Esophagus (tissue), 2 donors: Measurements from ENCODE around the gene PCNX2. TPM values are rescaled to one million over a fixed set of nuclear protein-coding genes. Genes with fewer than 3 reads are reported as not detected.
"Not testable (repeated sequence)": the region's sequence is repeated elsewhere in the genome, so short reads cannot be mapped to it uniquely, and the experiment has no call there.

Source experiments
- H3K27ac ChIP-seq, 2 donors: one replicate each; pipeline ENCODE4 v1.5.1; 2013; ENCODE audit warnings: low read depth in 2 of 2, mild to moderate bottlenecking in 2 of 2, inconsistent platforms in 1 of 2, low read length in 1 of 2, moderate library complexity in 1 of 2
- H3K27me3 ChIP-seq, 2 donors: one replicate each; pipeline ENCODE4 v1.6.1; 2013; ENCODE audit warnings: low read length in 2 of 2, control low read depth in 1 of 2, mild to moderate bottlenecking in 1 of 2; ENCODE audit not compliant: insufficient read depth in 2 of 2, control insufficient read depth in 1 of 2
- H3K36me3 ChIP-seq, 2 donors: one replicate each; pipeline ENCODE4 v1.6.1; 2013; ENCODE audit warnings: low read length in 1 of 2; ENCODE audit not compliant: control insufficient read depth in 2 of 2, insufficient read depth in 2 of 2
- H3K4me1 ChIP-seq, 2 donors: one replicate each; pipeline ENCODE4 v1.6.1; 2013; ENCODE audit warnings: low read length in 1 of 2; ENCODE audit not compliant: control insufficient read depth in 2 of 2, insufficient read depth in 2 of 2
- H3K4me3 ChIP-seq, 2 donors: one replicate each; pipeline ENCODE4 v1.5.1; 2013; ENCODE audit warnings: low read length in 2 of 2, mild to moderate bottlenecking in 2 of 2, low read depth in 1 of 2, moderate library complexity in 1 of 2
- H3K9me3 ChIP-seq, 2 donors: one replicate each; pipeline ENCODE4 v1.6.1; 2013; ENCODE audit warnings: mild to moderate bottlenecking in 2 of 2, low read depth in 1 of 2, low read length in 1 of 2, moderate library complexity in 1 of 2; ENCODE audit not compliant: control insufficient read depth in 2 of 2, insufficient read depth in 1 of 2
- WGBS, 2 donors: extraction: QIAGEN DNeasy Blood & Tissue Kit; methylation state at CpG; one replicate each; pipeline ENCODE4 v1.1.7; 2013; 5-methylcytosine and 5-hydroxymethylcytosine counted together
- polyA plus RNA-seq, 2 donors: library from polyadenylated mRNA; stranded (reverse); fragments of 200-250 nt; gene quantifications; one replicate each; pipeline ENCODE4 v1.2.3, GENCODE V29; 2013
- donor health status: healthy with polysubstance abuse.
- donor health status: Bipolar disorder and iron deficiency.

The PCNX2 gene
- polyA plus RNA-seq, 2 donors, result 3.2 to 4.3 TPM

GRCh38 chr1:233086961-233087881 lies 208.3 kb downstream of the PCNX2 start:
- WGBS, 2 donors, result 77 to 78% methylated on average over 11 of the region's 11 CpGs
- Histone ChIP-seq H3K4me3 (no peak overlapping the region), H3K27me3 (no peaks in the 10 kb centered on the region), H3K4me1 (no peaks in the 10 kb centered on the region), H3K9me3 (no peaks in the 10 kb centered on the region), H3K27ac (no peak overlapping the region), H3K36me3 (no peaks in the 10 kb centered on the region)

- no peak overlapping the region for H3K4me3 ChIP-seq
- no peaks in the 10 kb centered on the region for H3K36me3 ChIP-seq
- WGBS, 2 donors, result 60 to 73% methylated on average over 3 of the region's 3 CpGs
- H3K27me3 ChIP-seq, result no peaks in the 10 kb centered on the region
- H3K27ac ChIP-seq, result no peak overlapping the region
- H3K9me3 ChIP-seq, result no peaks in the 10 kb centered on the region
- peaks cover 0 to 4% of the 10 kb centered on the region in 2 donors for H3K4me1 ChIP-seq
These were observed 210.0 kb downstream of the PCNX2 start for GRCh38 chr1:233085566-233085965.

GRCh38 chr1:233082778-233083550 lies 212.6 kb downstream of the PCNX2 start:
- WGBS, 2 donors, result 87 to 91% methylated on average over 12 of the region's 12 CpGs
- Histone ChIP-seq H3K27ac (no peak overlapping the region), H3K4me3 (no peak overlapping the region), H3K9me3 (no peaks in the 10 kb centered on the region), H3K4me1 (peaks cover 0 to 4% of the 10 kb centered on the region in 2 donors), H3K36me3 (no peaks in the 10 kb centered on the region), H3K27me3 (no peaks in the 10 kb centered on the region)

GRCh38 chr1:233081735-233082134 lies 213.8 kb downstream of the PCNX2 start:
- no peaks in the 10 kb centered on the region for H3K36me3 ChIP-seq
- H3K27ac ChIP-seq, result no peak overlapping the region
- H3K9me3 ChIP-seq, result no peaks in the 10 kb centered on the region
- WGBS, 2 donors, result 16 to 26% methylated on average over 2 of the region's 2 CpGs
- peaks cover 0 to 4% of the 10 kb centered on the region in 2 donors for H3K4me1 ChIP-seq
- H3K27me3 ChIP-seq, result no peaks in the 10 kb centered on the region
- no peak overlapping the region for H3K4me3 ChIP-seq

GRCh38 chr1:233080827-233081226 lies 214.7 kb downstream of the PCNX2 start:
- H3K4me1 ChIP-seq, H3K9me3 ChIP-seq, H3K4me3 ChIP-seq, H3K27ac ChIP-seq, H3K36me3 ChIP-seq, H3K27me3 ChIP-seq: not testable (repeated sequence)
- WGBS, 2 donors, result 89 to 90% methylated on average over 4 of the region's 4 CpGs

GRCh38 chr1:233080286-233080685 lies 215.2 kb downstream of the PCNX2 start:
- Histone ChIP-seq H3K27ac (no peak overlapping the region), H3K9me3 (no peaks in the 10 kb centered on the region), H3K27me3 (no peaks in the 10 kb centered on the region), H3K36me3 (no peaks in the 10 kb centered on the region), H3K4me1 (peaks cover 0 to 4% of the 10 kb centered on the region in 2 donors), H3K4me3 (no peak overlapping the region)
- WGBS, 2 donors, result 96 to 97% methylated on average over 3 of the region's 3 CpGs

GRCh38 chr1:233079574-233079973 lies 216.0 kb downstream of the PCNX2 start:
- no peaks in the 10 kb centered on the region for H3K27me3 ChIP-seq
- no peak overlapping the region for H3K4me3 ChIP-seq
- no peaks in the 10 kb centered on the region for H3K36me3 ChIP-seq
- H3K9me3 ChIP-seq, result no peaks in the 10 kb centered on the region
- H3K27ac ChIP-seq, result no peak overlapping the region
- peaks cover 0 to 4% of the 10 kb centered on the region in 2 donors for H3K4me1 ChIP-seq
- WGBS, 2 donors, result 91 to 93% methylated on average over 4 of the region's 4 CpGs

- WGBS, 2 donors, result 82 to 88% methylated on average over 6 of the region's 6 CpGs
- H3K27ac ChIP-seq, result no peak overlapping the region
These were observed 217.1 kb downstream of the PCNX2 start for GRCh38 chr1:233078396-233078795.

GRCh38 chr1:233075915-233076295 lies 219.6 kb downstream of the PCNX2 start:
- H3K4me3 ChIP-seq, result no peak overlapping the region
- WGBS, 2 donors, result 94 to 100% methylated on average over 1 of the region's 1 CpG
- no peaks in the 10 kb centered on the region for H3K9me3 ChIP-seq
- no peaks in the 10 kb centered on the region for H3K36me3 ChIP-seq
- no peaks in the 10 kb centered on the region for H3K27me3 ChIP-seq
- no peaks in the 10 kb centered on the region for H3K4me1 ChIP-seq
- no peak overlapping the region for H3K27ac ChIP-seq

More at GRCh38 chr1:233078396-233078795, 217.1 kb downstream of the PCNX2 start:
- no peaks in the 10 kb centered on the region for H3K9me3 ChIP-seq
- no peaks in the 10 kb centered on the region for H3K27me3 ChIP-seq
- peaks cover 0 to 4% of the 10 kb centered on the region in 2 donors for H3K4me1 ChIP-seq
- no peak overlapping the region for H3K4me3 ChIP-seq
- H3K36me3 ChIP-seq, result no peaks in the 10 kb centered on the region
